Osteocyte (in vitro differentiated cells): Measurements from ENCODE around the gene FAM193B. TPM values are rescaled to one million over a fixed set of nuclear protein-coding genes. Genes with fewer than 3 reads are reported as not detected.

Experiments
- DNase-seq: peaks from one replicate; pipeline ENCODE4 v3.0.0; 2021; ENCODE audit warnings: mixed read lengths; ENCODE audit not compliant: unreplicated experiment; ENCODE audit errors: extremely low spot score
- H3K27ac Mint-ChIP-seq: one replicate; pipeline ENCODE4 v1.8.0; 2021; ENCODE audit warnings: mild to moderate bottlenecking, mixed read lengths; ENCODE audit not compliant: unreplicated experiment
- H3K27me3 Mint-ChIP-seq: one replicate; pipeline ENCODE4 v1.8.0; 2021; ENCODE audit warnings: mixed read lengths; ENCODE audit not compliant: unreplicated experiment
- H3K36me3 Mint-ChIP-seq: one replicate; pipeline ENCODE4 v1.8.0; 2021; ENCODE audit warnings: mixed read lengths; ENCODE audit not compliant: unreplicated experiment
- H3K4me1 Mint-ChIP-seq: one replicate; pipeline ENCODE4 v1.8.0; 2021; ENCODE audit warnings: mixed read lengths; ENCODE audit not compliant: unreplicated experiment
- H3K4me3 Mint-ChIP-seq: one replicate; pipeline ENCODE4 v1.8.0; 2021; ENCODE audit warnings: mild to moderate bottlenecking, moderate library complexity, mixed read lengths; ENCODE audit not compliant: unreplicated experiment
- H3K9me3 Mint-ChIP-seq: one replicate; pipeline ENCODE4 v1.8.0; 2021; ENCODE audit warnings: mixed read lengths; ENCODE audit not compliant: unreplicated experiment
- CTCF ChIP-seq: fragments of 200-600 bp; sonication (generic); IDR thresholded peaks from 2 replicates; pipeline ENCODE4 v1.5.0; 2021; ENCODE audit warnings: antibody characterized with exemption, mild to moderate bottlenecking, moderate library complexity
- total RNA-seq: library from RNA; stranded (reverse); gene quantifications from 2 replicates; pipeline ENCODE4 v1.2.1, GENCODE V29; 2021

The FAM193B gene
- total RNA-seq, 1 donor from 2014 or later: 97.2 TPM

GRCh38 chr5:177598477-177598876 is 44.1 kb upstream of the FAM193B start:
- peaks cover 27% of the 10 kb centered on the region for H3K36me3 Mint-ChIP-seq
- H3K27ac Mint-ChIP-seq: peak overlapping the region; percentile 65
- peak overlapping the region; percentile 35 for H3K4me3 Mint-ChIP-seq
- DNase-seq: no peak
- H3K27me3 Mint-ChIP-seq: no peaks in the 10 kb centered on the region
- TF ChIP-seq CTCF: no peak
- H3K9me3 Mint-ChIP-seq: no peaks in the 10 kb centered on the region
- H3K4me1 Mint-ChIP-seq: peaks cover 20% of the 10 kb centered on the region

DNA sequence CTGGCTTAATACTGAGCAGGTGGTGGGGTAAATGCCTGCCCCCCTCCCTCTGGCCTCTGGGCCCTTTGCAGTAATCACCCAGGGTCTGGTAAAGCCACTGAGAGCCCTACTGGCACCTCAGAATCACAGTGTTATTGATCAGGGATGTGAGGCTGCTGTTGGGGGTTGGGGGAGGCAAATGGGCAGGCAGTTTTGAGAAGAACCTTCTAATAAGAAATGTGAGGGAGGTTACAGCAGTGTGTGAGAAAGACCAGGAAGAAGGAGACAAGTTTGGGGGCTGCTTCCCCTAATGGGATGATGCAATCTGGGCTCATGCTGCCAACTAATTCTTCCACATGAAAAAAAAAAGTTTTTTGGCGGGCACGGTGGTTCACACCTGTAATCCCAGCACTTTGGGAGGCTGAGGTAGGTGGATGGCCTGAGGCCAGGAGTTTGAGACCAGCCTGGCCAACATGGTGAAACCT is 42.4 kb upstream of the FAM193B start:
- peaks cover 28% of the 10 kb centered on the region for H3K36me3 Mint-ChIP-seq
- no peak overlapping the region for H3K4me3 Mint-ChIP-seq

DNA sequence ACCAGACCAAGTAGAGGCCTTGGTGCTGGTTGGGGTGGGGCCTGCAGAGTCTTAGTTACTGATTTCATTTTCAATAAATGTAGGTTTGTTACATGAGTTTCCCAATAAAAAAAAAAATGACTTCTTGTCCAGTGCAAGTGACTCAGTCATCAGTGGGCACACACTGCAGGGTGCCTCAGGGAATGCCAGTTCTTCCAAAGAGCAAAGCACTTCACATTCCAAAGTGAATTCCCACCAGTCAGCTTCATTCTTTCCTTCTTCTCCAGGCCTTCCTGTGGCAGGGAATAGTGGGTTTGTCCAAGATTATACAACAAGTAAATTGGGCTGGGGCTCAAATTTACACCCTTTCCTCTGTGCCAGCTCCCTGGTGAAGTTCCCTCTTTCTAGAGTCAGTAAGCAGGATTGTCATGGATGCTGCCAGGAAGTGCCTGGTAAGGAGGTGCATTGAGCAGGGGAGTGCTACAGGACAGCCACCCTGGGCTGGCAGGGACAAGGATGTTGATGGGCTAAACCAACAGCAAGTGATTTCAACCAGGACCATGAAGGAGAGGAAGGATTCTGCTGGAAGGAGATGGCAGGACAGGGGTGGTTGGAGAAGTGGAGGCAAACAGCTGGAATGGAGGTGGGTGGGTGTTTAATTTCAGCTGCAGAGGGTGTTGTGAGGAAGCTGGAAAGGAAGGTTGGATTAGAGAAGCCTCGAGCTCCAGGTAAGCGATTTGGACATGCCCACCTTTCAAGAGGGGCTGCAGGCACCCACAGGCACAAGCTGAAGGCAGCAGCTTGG is 41.8 kb upstream of the FAM193B start:
- H3K4me3 Mint-ChIP-seq: no peak overlapping the region
- no peak for DNase-seq
- H3K36me3 Mint-ChIP-seq: peaks cover 28% of the 10 kb centered on the region
- H3K4me1 Mint-ChIP-seq: peaks cover 33% of the 10 kb centered on the region
- TF ChIP-seq CTCF: no peak
- no peaks in the 10 kb centered on the region for H3K9me3 Mint-ChIP-seq
- no peaks in the 10 kb centered on the region for H3K27me3 Mint-ChIP-seq
- no peak overlapping the region for H3K27ac Mint-ChIP-seq

More for the DNA sequence above, 42.4 kb upstream of the FAM193B start:
- Mint-ChIP-seq H3K9me3 (no peaks in the 10 kb centered on the region), H3K27me3 (no peaks in the 10 kb centered on the region), H3K4me1 (peaks cover 32% of the 10 kb centered on the region), H3K27ac (peak overlapping the region; percentile 44)
- no peak for TF ChIP-seq CTCF
- DNase-seq: no peak

DNA sequence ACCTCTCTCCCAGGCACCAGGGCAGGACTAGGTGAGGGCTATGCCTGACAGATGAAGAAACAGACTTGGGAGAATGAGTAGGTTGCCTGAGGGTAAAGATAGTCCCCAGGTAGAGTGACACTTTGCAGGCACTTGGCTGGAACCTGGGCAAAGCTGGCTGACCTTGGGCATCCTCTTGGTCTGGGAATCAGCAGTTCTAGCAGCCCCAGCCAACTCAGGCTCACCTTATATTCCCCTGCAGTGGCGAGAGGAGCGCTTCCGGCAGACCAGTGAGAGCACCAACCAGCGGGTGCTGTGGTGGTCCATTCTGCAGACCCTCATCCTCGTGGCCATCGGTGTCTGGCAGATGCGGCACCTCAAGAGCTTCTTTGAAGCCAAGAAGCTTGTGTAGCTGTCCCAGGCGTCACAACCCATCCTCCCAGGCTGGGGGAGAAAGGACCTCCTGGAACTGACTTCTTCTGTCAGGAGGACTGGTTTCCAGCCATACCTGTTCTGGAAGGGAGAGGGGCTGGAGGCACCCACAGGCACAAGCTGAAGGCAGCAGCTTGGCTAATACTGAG is 40.7 kb upstream of the FAM193B start:
- Mint-ChIP-seq H3K9me3 (no peaks in the 10 kb centered on the region), H3K36me3 (peaks cover 28% of the 10 kb centered on the region), H3K4me3 (no peak overlapping the region), H3K27ac (no peak overlapping the region), H3K27me3 (peaks cover 10% of the 10 kb centered on the region), H3K4me1 (peaks cover 25% of the 10 kb centered on the region)
- TF ChIP-seq CTCF: no peak
- DNase-seq: no peak

- Mint-ChIP-seq H3K4me1 (peaks cover 23% of the 10 kb centered on the region), H3K27ac (no peak overlapping the region), H3K36me3 (peaks cover 28% of the 10 kb centered on the region), H3K9me3 (no peaks in the 10 kb centered on the region), H3K27me3 (peaks cover 18% of the 10 kb centered on the region), H3K4me3 (no peak overlapping the region)
- no peak for DNase-seq
- no peak for TF ChIP-seq CTCF
Measured at GRCh38 chr5:177594071-177594470, 39.7 kb upstream of the FAM193B start.
